BJ (cell line): ENCODE measurements around the gene AFF1. TPM values are rescaled to one million over a fixed set of nuclear protein-coding genes. Genes with fewer than 3 reads are reported as not detected.

ENCODE experiments used
- CTCF ChIA-PET: fragments of 350-600 bp; formaldehyde crosslinking; extraction: SDS; loops from one replicate; lab custom pipeline; 2021; ENCODE audit warnings: antibody characterized with exemption, inconsistent platforms; lab: Yijun Ruan, JAX
- POLR2A ChIA-PET: fragments of 300-600 bp; sonication (Branson Sonifier 250); formaldehyde crosslinking; extraction: SDS; loops from one replicate; lab custom pipeline; 2021; ENCODE audit warnings: antibody characterized with exemption; lab: Charles Lee
- DNase-seq: peaks from one replicate; pipeline ENCODE4 v3.0.0-alpha.2; 2011; ENCODE audit warnings: low read depth
- H3K27me3 ChIP-seq: 2 replicates; pipeline ENCODE4 v1.6.0; 2011; ENCODE audit warnings: low read length; ENCODE audit not compliant: control insufficient read depth, insufficient read depth
- H3K36me3 ChIP-seq: 2 replicates; pipeline ENCODE4 v1.5.1; 2011; ENCODE audit warnings: low read length; ENCODE audit not compliant: control insufficient read depth, insufficient read depth
- H3K4me3 ChIP-seq: 2 replicates; pipeline ENCODE4 v1.5.1; 2011; ENCODE audit warnings: low read depth, mild to moderate bottlenecking, control low read depth, low read length
- CTCF ChIP-seq: IDR thresholded peaks from 2 replicates; pipeline ENCODE4 v1.5.1; 2011; ENCODE audit warnings: low read depth, mild to moderate bottlenecking, control low read depth, inconsistent platforms, low read length, moderate library complexity; ENCODE audit not compliant: insufficient read depth
- polyA plus RNA-seq: library from polyadenylated mRNA; depleted of rRNA; stranded (reverse); fragments of >200 nt; gene quantifications from 2 replicates; pipeline ENCODE4 v1.2.3, GENCODE V29; 2011

AFF1 gene
- polyA plus RNA-seq, 1 experiment, result 11.0 TPM

DNA sequence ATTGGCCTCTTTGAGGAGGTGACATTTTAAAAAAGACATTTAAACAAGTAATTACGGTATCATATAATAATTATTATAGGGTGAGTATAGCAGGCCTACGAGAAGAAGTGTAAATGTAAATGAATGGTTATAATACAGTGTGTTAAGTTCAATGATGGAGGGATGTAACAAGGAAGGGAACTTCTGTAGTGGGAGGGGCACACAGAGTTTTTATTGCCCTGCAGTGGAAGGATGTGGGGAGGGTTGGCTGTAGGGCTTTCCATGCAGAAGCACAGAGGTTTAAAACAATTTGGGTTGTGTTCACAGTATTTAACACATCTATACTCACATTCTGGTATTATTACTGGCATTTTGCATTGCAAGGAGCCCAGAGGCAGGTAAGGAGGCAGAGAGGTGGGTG is 41.1 kb downstream of the AFF1 start:
- ChIA-PET POLR2A (no interaction called here), CTCF (no interaction called here)
- Histone ChIP-seq H3K4me3 (no peak overlapping the region), H3K27me3 (no peaks in the 10 kb centered on the region), H3K36me3 (no peaks in the 10 kb centered on the region)
- no peak for DNase-seq
- no peak for TF ChIP-seq CTCF

GRCh38 chr4:86976801-86977485 is 42.1 kb downstream of the AFF1 start:
- H3K4me3 ChIP-seq, result no peak overlapping the region
- H3K27me3 ChIP-seq, result no peaks in the 10 kb centered on the region
- no peak for DNase-seq
- ChIA-PET CTCF (no interaction called here), POLR2A (interaction anchor here (0.6 kb wide), 1 partner anchor 122 kb away, joined by 3 read pairs; no protein-coding TSS in a partner anchor)
- H3K36me3 ChIP-seq, result no peaks in the 10 kb centered on the region
- no peak for TF ChIP-seq CTCF

DNA sequence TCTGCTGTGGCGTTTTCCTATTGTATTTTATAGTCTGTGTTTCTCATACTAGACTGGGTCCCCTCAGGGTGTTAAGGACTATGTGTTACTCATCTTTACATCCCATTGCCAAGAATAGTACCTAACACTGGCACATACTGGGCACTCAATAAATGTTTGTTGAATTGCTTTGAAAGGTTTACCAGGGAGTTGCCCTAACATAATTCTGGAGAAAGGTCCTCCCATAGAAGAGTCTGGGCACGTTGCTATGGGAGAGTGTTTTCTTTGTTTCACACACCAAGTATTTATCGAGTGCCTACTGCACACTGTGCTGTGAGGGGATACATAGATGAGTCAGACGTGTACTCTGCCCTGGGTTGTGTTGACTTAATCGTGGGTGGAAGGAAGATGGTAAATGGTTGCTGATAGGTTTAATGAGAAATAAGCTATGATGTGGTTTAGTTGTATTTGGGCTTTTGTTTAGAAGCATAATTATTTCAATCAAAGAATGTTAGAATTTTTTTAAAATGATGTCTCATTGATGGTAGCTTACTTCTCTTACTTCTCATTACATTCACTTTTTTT is 42.9 kb downstream of the AFF1 start:
- H3K36me3 ChIP-seq, result no peaks in the 10 kb centered on the region
- DNase-seq, result no peak
- CTCF ChIA-PET, result no interaction called here
- no peak for TF ChIP-seq CTCF
- no peak overlapping the region for H3K4me3 ChIP-seq
- no peaks in the 10 kb centered on the region for H3K27me3 ChIP-seq
- POLR2A ChIA-PET, result no interaction called here

DNA sequence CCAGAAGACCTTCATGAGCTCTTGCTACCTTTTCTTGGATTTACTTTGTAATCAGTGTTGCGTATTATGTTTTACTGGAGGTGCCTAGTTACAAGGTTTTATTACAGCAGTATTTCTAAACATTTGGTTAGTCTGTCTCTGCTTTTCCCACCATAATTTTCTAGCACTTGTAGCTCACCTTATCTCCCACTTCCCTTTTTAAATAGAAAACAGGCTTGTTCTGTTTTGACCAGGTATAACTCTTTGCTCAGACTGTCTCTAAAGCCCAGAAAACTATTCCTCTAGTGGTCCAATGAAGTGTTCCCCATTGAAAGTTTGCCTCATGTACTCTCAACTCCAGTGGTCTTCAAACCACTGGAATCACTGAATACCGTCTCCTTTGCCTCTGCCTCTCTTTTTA is 43.9 kb downstream of the AFF1 start:
- Histone ChIP-seq H3K27me3 (no peaks in the 10 kb centered on the region), H3K36me3 (no peaks in the 10 kb centered on the region), H3K4me3 (no peak overlapping the region)
- CTCF ChIA-PET, result interaction anchor here (0.8 to 1.1 kb wide), 2 partner anchors 24 to 478 kb away, joined by 3 read pairs; no protein-coding TSS in a partner anchor
- POLR2A ChIA-PET, result no interaction called here
- no peak for TF ChIP-seq CTCF
- DNase-seq, result no peak

DNA sequence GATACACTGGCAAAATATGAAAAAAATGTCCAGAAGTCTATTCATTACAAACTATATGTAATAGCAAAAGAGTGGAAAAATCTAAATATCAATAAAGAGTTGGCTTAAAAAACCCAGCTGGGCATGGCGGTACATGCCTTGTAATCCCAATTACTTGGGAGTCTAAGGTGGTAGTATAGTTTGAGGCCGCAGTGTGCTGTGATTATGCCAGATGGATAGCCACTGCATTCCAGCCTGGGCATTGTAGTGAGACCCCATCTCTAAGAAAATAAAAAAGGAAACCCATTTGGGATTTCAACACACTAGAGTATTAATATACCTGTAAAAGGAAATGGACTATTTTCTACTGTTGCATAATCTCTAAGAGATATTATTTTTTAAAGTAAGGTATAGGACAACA is 45.4 kb downstream of the AFF1 start:
- ChIA-PET CTCF (interaction anchor here (1.1 kb wide), 1 partner anchor 24 kb away, joined by 3 read pairs; no protein-coding TSS in a partner anchor), POLR2A (no interaction called here)
- Histone ChIP-seq H3K36me3 (no peaks in the 10 kb centered on the region), H3K4me3 (no peak overlapping the region), H3K27me3 (no peaks in the 10 kb centered on the region)
- no peak for DNase-seq
- TF ChIP-seq CTCF, result no peak
